ENCODE data around the gene TBC1D22B.
A peak's percentile ranks its signal among the peaks of the same experiment; 100 is the strongest.
"Not testable (repeated sequence)": the region's sequence is repeated elsewhere in the genome, so short reads cannot be mapped to it uniquely, and the experiment has no call there.

TBC1D22B gene

DNA sequence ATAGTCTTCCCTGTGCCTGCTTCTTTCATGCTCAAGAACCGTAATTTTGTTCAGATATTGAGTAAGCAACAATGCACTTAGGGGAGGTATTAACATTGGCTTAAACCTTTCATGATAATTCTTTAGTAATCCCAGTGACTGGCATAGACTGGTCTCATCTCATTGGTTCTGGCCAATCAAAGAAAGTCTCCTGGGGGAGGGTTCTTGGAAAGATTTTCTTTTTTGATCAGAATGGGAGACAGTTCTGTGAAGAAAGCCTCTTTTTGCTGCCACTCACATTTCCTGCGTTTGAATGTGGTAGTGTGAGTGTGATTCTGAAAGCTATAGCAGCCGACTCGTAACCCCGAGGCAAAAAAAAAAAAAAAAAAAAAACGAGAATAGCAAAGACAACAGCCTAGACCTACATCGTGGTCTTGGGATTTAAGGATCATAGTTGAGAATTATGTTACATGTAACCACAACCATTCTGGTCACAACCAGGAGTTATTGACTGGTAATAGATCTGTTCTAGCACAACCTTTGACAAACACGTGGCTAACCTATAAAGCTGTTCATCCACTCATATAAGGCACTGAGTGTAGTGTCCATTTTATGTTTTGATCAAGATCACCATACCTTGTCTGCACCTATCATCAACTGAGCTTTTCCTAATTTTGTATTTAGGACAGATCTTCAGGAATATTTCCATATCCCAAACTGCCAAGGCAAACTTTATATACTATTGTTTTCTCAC lies 15.4 kb downstream of the TBC1D22B start:
- FAIRE-seq, result no peak

DNA sequence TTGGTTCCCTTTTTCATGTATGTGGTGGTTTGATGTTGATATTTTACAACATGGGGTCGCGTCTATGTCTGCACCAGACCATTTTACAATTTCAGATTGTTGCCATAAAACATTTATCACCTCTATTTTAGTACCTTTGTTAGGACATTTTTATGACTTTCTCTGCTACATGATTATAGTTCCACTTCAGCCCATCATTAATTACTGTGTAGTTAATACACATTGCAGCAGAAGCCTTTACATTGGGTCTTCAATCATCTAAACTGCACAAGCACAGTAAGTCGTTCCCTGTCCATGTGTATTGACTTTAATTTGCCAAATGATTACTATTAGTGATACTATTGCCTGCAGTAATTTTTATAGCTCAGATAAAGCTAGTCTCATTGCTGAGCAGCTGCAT lies 16.1 kb downstream of the TBC1D22B start:
- FAIRE-seq, result no peak

DNA sequence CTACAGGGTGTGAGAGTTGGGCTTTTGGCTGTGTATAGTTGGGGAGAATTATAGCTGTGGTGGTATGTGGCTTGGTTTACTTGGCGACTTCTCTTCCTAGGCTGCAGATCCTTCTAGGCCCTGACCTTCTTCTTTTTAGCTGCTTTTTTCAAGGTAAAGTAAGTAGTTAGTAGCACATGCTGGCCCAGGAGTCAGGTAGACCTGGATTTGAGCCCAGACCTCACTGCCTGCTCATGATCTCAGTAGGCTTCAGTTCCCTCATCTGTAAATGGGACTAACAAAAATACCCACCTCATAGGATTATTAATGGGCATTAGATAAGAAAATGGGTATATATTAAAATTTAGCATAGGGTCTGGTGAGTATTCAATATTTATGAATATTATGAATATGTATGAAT lies 17.8 kb downstream of the TBC1D22B start:
- no peak for FAIRE-seq

DNA sequence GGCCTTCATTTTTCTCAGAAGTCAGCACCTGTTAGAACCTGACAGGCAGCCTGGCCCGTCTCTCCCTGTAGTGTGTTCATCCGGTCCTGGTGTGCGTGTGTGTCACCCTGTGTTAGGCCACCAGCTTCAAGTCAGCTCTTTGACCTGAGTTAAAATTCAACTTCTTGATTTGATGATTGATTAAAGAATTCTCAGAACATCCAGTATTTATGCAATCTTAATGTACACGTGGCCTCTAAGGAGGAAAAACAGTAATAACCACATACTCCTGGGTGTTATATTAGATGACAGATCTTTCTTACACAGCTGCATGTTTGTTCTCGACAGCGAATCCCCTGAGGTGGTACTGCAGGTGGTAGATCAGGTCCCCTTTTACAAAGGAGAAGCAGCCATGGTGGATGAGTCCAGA lies 19.4 kb downstream of the TBC1D22B start:
- FAIRE-seq, result no peak

DNA sequence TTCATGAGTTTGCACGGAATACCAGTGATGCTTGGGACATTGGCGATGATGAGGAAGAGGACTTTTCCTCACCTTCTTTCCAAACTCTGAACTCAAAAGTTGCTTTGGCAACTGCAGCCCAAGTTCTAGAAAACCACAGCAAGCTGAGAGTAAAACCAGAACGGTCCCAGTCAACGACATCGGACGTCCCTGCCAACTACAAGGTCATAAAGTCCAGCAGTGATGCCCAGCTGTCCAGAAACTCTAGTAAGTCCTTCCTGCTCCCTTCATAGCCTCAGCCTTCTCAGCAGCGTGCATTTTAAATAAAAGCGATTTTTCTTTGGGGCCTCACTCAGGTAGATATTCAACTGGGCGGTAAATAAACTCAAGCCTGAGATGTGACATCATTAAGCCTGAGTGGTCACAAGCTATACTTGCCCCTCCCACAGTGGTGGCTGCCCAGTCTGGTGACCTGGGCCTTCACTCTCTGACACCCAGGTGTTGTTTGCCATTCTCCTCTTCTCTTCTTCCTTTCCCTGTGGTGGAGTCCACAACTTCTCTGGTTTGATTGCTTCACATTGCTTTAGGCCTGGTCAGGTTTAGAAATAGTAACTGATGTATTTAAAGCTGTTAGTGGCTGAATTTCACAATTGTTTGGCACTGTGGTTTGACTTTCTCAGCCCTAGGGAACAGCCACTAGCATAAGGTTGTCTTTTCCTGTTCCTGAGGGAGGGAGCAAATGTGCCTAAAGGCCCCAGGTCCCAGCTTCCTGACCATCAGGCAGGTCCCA lies 22.0 kb downstream of the TBC1D22B start:
- no peak for FAIRE-seq

DNA sequence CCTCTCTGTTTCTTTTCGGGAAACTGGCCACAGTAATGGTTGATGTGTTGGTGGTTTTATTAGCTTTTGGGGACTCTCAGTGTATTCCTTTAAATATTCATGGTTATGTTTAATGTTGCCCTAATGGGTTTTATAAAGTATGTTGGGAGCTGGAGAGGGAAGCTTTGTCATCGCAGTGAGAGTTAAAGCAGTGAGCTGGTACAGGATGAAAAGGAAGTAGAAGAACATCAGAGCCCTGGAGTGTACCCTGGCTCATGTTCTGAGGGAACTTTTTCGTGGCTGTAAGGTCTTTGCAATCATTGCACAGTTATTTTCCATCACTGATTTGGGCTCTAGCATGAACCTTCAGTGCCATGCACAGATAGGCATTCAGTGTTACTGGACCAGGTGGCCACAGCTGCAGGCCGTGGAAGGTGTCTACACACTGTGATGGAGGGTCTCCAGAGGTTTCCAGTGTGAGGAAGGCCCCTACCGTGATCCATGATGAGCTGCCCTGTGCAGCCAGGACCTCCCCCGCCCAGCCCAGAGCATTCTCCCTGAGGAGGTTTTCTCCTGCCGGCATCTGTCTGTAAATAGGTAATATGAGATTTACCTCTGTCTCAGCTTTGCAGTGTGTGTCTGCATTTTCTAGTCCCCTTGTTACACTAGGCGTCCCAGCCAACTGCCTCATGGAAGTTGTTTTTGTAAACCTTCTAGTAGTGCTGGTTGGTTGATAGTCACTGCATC lies 22.8 kb downstream of the TBC1D22B start:
- no peak for FAIRE-seq

DNA sequence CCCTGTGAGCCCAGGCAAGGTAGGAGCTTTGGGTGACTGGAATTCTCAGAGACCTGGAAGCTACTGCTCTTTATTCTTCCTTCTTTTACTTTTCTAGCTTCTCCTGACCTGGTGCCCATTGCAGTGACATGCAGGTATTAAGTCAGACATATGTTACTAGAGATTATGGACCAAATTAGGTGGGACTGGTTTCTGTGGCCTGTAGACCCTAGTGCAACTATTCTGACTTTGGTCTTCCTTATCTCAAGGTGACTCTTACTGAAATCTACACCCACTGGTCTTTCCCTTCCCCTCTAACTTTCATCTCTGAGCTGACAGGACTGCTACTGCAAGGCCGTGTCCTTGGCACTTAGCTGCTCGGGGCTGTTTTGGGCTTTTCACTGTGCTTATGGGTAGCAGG lies 24.8 kb downstream of the TBC1D22B start:
- no peak for FAIRE-seq

DNA sequence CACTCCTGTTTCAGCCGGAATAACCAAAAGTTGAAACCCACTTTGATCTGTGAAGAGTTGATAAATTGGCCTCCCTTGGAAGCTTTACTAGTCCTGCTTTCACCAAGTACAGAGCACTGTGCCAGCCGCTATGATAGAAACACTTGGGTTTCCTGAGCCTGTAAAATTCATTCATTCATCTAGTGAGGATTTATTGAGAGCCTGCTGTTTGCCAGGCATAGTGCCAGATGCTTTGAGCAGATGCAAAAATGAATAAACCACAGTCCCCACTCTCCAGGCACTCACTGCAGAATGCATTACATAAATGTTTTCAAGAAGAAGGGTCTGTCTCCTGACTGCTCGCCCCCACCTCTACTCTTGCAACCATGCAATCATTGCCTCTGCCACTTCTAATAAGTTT lies 25.7 kb downstream of the TBC1D22B start:
- no peak for FAIRE-seq

DNA sequence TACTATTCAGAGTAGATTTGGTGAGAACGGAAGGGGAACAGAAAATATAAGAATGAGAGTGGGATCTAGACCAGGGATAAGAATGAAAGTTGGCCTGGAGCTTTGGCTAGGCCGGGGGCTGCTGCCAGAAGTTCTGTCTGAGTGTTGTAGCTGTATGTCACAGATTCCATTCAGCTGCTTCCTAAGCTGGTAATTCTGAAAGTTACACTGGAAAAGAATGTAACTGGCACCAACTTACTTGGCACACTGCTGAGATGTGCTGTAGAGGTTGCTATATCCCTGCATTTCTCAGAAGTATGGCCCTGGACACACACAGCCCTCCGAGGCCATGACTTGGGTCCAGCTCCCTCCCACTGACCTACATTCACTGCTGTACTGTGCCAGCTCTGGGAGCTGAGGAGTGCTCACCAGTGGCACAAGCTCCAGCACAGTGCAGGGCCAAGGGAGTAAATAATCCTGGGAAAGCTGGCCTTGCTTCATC lies 26.1 kb downstream of the TBC1D22B start:
- no peak for FAIRE-seq

DNA sequence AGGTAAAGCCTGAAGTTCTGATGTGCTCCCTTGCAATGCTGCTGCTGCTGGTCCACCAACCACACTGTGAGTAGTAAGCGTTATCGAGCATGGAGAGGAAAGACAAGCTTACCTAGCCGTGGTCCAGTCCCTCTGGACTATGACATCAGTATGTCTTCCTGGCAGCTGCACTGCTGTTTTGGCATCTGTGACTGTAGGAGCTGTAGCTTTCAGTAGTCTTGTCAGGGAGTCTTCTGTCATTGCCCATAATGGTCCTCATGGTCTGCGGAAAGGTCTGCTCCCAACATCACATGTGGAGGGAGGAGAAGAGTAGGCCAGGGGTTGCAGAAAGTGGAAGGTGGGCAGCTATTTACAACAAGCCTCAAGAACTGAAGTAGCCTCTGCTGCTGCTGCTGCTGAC lies 27.2 kb downstream of the TBC1D22B start:
- FAIRE-seq, result no peak

DNA sequence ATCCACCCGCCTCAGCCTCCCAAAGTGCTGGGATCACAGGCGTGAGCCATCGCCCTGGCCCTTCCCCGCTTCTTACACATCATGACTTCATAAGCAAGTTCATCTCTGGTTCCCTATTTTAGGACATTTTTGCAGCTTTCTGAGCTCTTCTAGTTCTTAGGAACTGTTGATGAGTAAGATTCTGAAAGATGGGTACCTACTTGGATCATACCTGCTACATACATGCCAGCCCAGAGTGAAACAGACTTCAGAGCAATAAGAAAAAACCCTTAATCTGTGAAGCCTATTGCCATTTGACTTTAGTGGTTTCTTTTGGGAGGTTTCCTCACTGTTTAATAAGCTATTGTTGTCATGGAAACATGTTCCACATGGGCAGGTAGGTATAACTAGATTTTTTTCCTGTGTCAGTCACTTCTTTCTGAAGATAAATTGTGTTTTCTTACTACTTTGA lies 28.3 kb downstream of the TBC1D22B start:
- no peak for FAIRE-seq

DNA sequence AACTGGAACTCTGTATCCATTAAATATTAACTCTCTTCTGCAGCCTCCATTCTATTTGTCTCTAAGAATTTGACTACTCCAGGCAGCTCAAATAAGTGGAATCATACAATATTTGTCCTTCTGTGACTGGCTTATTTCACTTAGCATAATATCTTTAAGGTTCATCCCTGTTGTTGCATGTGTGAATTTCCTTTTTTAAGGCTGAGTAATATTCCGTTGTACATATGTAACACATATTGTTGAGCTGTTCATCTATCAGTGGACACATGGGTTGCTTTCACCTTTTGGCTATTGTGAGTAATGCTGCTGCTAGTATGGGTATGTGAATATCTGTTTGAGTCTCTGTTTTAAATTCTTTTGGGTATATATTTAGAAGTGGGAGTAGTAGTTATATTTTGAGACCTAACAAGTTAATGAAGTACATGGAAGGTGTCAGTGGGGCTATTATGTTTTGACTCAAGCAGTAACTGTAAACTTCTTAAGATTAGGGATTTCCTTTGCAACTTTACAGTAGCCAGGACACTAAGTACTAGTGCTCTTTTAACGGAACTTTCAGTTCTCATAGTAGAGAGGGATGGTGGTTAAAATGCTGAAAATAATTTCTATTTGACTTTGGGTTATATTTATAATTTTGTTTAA lies 30.1 kb downstream of the TBC1D22B start:
- no peak for FAIRE-seq

DNA sequence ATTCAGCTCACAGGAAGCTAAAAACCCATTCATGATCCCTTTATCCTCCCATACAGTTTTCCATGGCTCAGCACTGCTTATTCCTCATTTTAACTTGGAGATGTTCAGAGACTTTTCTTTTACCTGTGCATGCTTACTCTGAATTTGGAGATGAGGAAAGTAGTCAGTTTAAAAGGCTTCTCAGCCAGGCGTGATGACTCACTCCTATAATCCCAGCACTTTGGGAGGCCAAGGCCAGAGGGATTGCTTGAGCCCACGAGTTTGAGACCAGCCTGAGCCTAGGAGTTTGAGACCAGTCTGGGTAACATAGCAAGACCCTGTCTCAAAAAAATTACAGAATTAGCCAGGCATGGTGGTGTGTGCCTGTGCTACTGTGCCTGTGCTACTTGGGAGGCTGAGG lies 30.7 kb downstream of the TBC1D22B start:
- no peak for FAIRE-seq

DNA sequence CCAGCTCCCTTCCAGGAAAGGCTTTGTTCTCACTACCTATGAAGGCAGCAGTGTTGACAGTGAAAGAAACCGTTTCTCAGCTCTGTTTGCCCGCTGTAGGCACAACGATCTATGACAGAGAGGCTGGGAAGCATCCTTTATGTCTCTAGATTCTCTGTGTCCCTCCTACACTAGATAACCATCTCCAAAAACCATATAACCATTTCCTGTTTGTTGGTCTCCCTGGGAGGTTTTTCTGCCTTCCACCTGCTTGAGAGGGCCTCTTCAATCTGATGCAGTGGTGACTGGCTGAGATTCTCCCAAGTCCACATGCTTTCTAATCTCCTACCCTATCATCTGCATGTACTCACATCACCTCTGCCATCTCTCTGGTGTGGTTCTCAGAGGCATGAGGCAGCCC lies 32.4 kb downstream of the TBC1D22B start:
- no peak for FAIRE-seq

DNA sequence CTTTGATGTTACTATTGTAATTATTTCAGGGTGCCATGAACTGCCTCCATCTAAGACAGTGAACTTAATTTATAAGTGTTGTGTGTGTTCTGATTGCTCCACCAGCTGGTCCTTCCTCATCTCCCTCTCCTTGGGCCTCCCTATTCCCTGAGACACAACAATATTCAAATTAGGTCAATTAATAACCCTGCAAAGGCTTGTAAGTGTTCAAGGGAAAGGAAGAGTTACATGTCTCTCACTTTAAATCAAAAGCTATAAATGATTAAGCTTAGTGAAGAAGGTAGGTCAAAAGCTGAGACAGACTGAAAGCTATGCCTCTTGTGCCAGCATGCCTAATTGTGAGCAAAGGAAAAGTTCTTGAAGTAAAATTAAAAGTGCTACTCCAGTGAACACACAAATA lies 35.9 kb downstream of the TBC1D22B start:
- no peak for FAIRE-seq

DNA sequence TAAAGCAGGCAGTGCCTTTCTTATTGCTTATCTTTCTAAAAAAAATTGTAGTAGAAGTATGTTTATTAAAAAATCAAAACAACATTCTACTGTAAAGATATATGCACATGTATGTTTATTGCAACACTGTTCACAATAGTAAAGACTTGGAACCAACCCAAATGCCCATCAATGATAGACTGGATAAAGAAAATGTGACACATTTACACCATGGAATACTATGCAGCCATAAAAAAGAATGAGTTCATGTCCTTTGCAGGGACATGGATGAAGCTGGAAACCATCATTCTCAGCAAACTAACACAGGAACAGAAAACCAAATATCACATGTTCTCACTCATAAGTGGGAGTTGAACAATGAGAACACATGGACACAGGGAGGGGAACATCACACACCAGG lies 40.1 kb downstream of the TBC1D22B start:
- not testable (repeated sequence) for FAIRE-seq

DNA sequence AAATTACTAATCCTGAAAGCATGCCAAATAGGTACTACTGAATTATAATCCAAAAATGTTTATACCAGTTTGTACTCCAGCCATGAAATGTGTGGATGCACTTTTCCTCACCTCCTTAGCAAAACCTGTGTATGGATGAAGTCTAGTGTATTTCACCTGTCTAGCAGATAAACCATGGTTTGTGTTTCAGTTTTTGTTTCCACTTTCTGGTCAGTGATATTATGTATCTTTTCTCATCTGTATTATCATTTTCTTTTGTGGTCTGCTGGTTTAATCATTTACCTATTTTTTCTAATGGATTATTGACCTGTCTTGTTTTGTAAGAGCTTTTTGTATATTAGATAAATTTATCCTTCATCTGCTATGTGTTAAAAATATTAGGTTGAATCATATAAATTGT lies 41.4 kb downstream of the TBC1D22B start:
- FAIRE-seq, result peak; percentile 3

DNA sequence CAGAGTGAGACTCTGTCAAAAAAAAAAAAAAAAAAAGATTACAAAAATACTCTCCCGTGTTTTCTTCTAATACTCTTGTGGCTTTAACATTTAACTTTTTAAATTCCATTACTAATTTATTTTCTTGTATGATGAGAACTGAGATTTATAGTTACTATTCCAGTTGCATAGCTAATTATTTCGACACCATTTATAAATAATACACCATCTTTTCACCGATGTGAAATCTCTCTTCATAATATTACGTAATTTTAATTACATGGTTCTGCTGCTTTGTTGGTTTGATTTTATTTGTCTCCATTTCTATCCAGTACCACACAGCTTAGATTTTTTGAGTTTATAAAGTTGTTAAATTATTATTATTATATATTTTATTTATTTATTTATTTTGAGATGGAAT lies 42.4 kb downstream of the TBC1D22B start:
- FAIRE-seq, result peak; percentile 6

DNA sequence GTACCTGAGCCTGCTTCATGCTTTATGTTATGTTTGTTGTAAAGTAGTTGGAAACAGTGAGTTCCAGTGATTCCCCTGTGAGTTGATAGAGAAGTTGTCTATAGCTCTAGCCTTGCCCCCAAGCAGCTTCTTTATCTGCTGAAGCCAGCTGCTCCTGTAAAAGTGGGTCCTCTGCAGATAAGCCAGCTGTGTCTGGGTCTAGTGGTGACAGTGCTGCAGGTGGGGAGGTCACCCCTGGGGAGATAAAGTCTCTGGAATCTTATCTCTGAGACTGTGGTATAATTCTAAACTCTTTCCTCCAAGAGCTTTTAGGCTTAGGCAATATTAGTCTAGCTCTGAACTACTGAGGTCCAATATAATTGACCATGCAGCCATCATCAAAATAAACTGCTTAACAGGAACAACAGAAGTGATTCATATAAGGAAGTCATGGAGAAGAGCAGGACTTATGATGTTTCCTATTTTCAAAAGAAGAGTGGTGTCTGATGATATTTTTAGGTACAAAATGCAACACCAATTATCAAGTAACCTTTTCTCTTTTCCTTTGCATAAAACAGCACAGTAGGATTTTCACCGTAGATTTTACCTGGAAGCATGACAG lies 44.6 kb downstream of the TBC1D22B start:
- no peak for FAIRE-seq

DNA sequence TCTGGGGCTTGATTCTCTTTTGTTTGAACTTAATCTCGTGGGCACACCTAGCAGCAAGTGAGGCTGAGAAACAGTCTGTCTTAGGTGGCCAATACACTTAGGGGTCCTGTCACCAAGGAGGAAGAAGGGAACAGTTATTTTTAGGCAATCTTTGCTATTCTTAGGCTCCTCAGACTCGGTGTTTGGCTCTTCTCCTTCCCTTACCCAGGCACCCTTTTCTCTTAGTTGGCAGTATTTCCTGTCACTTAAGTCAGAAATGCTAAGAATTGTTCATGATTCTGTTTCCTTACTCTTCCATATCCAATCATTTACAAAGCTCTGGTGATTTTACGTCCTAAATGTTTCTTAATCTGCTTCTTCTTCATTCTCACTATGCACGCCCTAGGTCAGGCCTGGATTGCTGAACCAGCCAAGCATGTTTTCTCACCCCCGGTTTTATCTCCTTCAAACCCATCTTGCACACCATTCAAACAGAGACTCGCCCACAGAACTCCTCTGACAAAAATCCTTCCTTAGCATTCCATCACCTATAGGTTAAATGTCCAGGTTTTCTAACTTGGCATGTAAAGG lies 45.6 kb downstream of the TBC1D22B start:
- no peak for FAIRE-seq

DNA sequence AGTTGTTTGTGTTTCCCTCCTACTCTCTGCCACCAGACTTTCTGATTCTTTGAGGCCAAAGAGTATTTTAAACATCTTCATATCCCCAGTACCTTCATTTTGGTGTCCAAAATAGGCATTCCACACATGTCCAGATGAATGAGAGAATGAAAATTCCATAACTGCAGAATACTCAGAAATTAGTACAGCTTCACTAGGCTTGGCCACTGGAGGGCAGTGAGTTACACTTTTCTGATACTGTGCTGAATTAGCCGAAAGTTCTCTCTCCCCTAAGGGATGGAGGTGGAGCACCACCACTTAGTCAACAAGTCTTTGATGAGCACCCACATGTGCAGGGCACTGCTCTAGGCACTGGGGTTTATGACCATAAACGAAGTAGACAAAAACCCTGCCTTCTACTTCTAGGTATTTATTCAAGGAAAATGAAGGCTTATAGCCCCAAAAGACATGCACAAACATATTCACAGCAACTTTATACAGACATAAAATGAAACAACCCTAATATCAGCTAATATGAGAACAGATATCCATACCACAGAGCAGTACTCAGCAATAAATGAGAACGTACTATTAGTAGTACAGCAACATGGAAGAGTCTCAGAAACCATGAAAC lies 46.4 kb downstream of the TBC1D22B start:
- FAIRE-seq, result peak; percentile 41

DNA sequence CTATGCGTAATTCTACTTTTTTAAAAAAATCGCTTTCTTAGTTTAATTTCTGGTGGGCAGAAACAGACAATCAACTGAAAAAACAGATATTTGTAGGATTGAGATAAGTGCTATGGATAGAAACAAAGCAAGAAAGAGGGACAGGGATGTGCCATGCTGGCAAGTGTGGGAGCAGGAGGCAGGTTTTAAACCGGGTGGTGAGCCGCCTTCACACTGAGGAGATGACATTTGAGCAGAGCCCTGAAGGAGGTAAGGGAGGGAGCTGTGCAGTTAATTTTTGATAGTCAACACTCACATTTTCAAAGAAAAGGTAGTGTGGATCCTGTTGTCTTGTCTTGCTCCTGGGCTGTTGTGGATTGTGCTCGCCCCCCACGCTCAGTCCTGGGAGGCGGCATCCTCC lies 47.2 kb downstream of the TBC1D22B start:
- FAIRE-seq, result no peak

Measured in G401.6 (cell line).